Neural progenitor cell (in vitro differentiated cells): ENCODE measurements around the gene ECEL1. TPM values are rescaled to one million over a fixed set of nuclear protein-coding genes. Genes with fewer than 3 reads are reported as not detected.

ENCODE experiments used
- DNase-seq: peaks from one replicate; pipeline ENCODE4 v3.0.0-alpha.2; 2016; ENCODE audit warnings: low spot score
- H2AFZ ChIP-seq: fragments of 200-600 bp; sonication (generic); replicated peaks from 2 replicates; pipeline ENCODE4 v1.6.1; 2016; ENCODE audit warnings: antibody characterized with exemption
- H3F3A ChIP-seq: fragments of 200-600 bp; sonication (generic); 2 replicates; pipeline ENCODE4 v1.6.1; 2016; ENCODE audit warnings: antibody characterized with exemption, low read depth
- H3K27ac ChIP-seq: fragments of 200-600 bp; sonication (generic); 2 replicates; pipeline ENCODE4 v1.5.1; 2016; ENCODE audit warnings: mild to moderate bottlenecking
- H3K27me3 ChIP-seq: fragments of 200-600 bp; sonication (generic); 2 replicates; pipeline ENCODE4 v1.6.1; 2016; ENCODE audit warnings: mild to moderate bottlenecking, moderate library complexity
- H3K36me3 ChIP-seq: fragments of 200-600 bp; sonication (generic); 2 replicates; pipeline ENCODE4 v1.5.1; 2016
- H3K4me1 ChIP-seq: fragments of 200-600 bp; sonication (generic); 2 replicates; pipeline ENCODE4 v1.6.1; 2016; ENCODE audit warnings: mixed run types
- H3K4me2 ChIP-seq: fragments of 200-600 bp; sonication (generic); 2 replicates; pipeline ENCODE4 v1.6.1; 2016
- H3K4me3 ChIP-seq: fragments of 200-600 bp; sonication (generic); 2 replicates; pipeline ENCODE4 v1.5.1; 2016
- H3K79me2 ChIP-seq: fragments of 200-600 bp; sonication (generic); 2 replicates; pipeline ENCODE4 v1.6.1; 2016; ENCODE audit warnings: low read depth
- H3K9ac ChIP-seq: fragments of 200-600 bp; sonication (generic); 2 replicates; pipeline ENCODE4 v1.6.1; 2016
- H3K9me3 ChIP-seq: fragments of 200-600 bp; sonication (generic); 2 replicates; pipeline ENCODE4 v1.5.1; 2016; ENCODE audit warnings: low read depth
- H4K20me1 ChIP-seq: fragments of 200-600 bp; sonication (generic); 2 replicates; pipeline ENCODE4 v1.6.1; 2016; ENCODE audit warnings: low read depth
- H3K27ac Mint-ChIP-seq: 3 replicates; pipeline ENCODE4 v1.8.0; 2021; ENCODE audit warnings: mixed read lengths
- H3K27me3 Mint-ChIP-seq: 2 replicates; pipeline ENCODE4 v1.8.0; 2022; ENCODE audit warnings: low read depth, mild to moderate bottlenecking, inconsistent platforms, moderate library complexity, mixed read lengths; ENCODE audit not compliant: insufficient read depth
- H3K36me3 Mint-ChIP-seq: 3 replicates; pipeline ENCODE4 v1.8.0; 2021; ENCODE audit warnings: mixed read lengths
- H3K4me1 Mint-ChIP-seq: 3 replicates; pipeline ENCODE4 v1.8.0; 2021; ENCODE audit warnings: mixed read lengths
- H3K4me3 Mint-ChIP-seq: 3 replicates; pipeline ENCODE4 v1.8.0; 2021; ENCODE audit warnings: mild to moderate bottlenecking, moderate library complexity, mixed read lengths
- H3K9me3 Mint-ChIP-seq: 3 replicates; pipeline ENCODE4 v1.8.0; 2020; ENCODE audit warnings: mixed read lengths
- CTCF ChIP-seq: fragments of 200-600 bp; sonication (generic); IDR thresholded peaks from 2 replicates; pipeline ENCODE4 v1.5.1; 2017; ENCODE audit warnings: antibody characterized with exemption, mild to moderate bottlenecking
- EZH2 ChIP-seq: fragments of 200-600 bp; sonication (generic); IDR thresholded peaks from 2 replicates; pipeline ENCODE4 v1.6.1; 2017; ENCODE audit warnings: antibody characterized with exemption, mild to moderate bottlenecking, moderate library complexity
- EZH2phosphoT487 ChIP-seq: fragments of 200-600 bp; sonication (generic); IDR thresholded peaks from 2 replicates; pipeline ENCODE4 v1.6.1; 2017; ENCODE audit warnings: antibody characterized with exemption
- total RNA-seq: library from RNA; depleted of rRNA; stranded (reverse); fragments of >200 nt; gene quantifications from 2 replicates; pipeline ENCODE4 v1.2.3, GENCODE V29; 2015; ENCODE audit warnings: low replicate concordance

ECEL1 gene
- total RNA-seq, 1 donor from 2014 or later: 0.84 TPM

GRCh38 chr2:232491139-232491780, 3.6 kb upstream of the ECEL1 start:
- H2AFZ ChIP-seq: no peak overlapping the region
- Mint-ChIP-seq H3K4me1 (peaks cover 13% of the 10 kb centered on the region), H3K4me3 (peak overlapping the region; percentile 19), H3K36me3 (no peaks in the 10 kb centered on the region), H3K9me3 (no peaks in the 10 kb centered on the region), H3K27me3 (peaks cover 31% of the 10 kb centered on the region), H3K27ac (no peak overlapping the region)
- TF ChIP-seq EZH2 (no peak), EZH2phosphoT487 (no peak), CTCF (no peak)
- no peak overlapping the region for H3K4me2 ChIP-seq
- H3K36me3 ChIP-seq: no peaks in the 10 kb centered on the region
- no peak for DNase-seq
- peaks cover 37% of the 10 kb centered on the region for H3K4me1 ChIP-seq
- H3K79me2 ChIP-seq: no peaks in the 10 kb centered on the region
- peaks cover 18% of the 10 kb centered on the region for H3F3A ChIP-seq
- H3K27ac ChIP-seq: no peak overlapping the region
- no peaks in the 10 kb centered on the region for H3K9me3 ChIP-seq
- H3K4me3 ChIP-seq: no peak overlapping the region
- peaks cover 43% of the 10 kb centered on the region for H3K27me3 ChIP-seq
- no peak overlapping the region for H3K9ac ChIP-seq
- H4K20me1 ChIP-seq: peaks cover 27% of the 10 kb centered on the region

- DNase-seq: no peak
- no peaks in the 10 kb centered on the region for H3K36me3 Mint-ChIP-seq
These were observed 2.8 kb upstream of the ECEL1 start for GRCh38 chr2:232490221-232491138.

GRCh38 chr2:232489516-232490220, 2.0 kb upstream of the ECEL1 start:
- no peak overlapping the region for H3K4me2 ChIP-seq
- Mint-ChIP-seq H3K4me3 (no peak overlapping the region), H3K9me3 (peaks cover 2% of the 10 kb centered on the region), H3K27me3 (peaks cover 42% of the 10 kb centered on the region), H3K27ac (no peak overlapping the region), H3K4me1 (peaks cover 16% of the 10 kb centered on the region), H3K36me3 (no peaks in the 10 kb centered on the region)
- peaks cover 18% of the 10 kb centered on the region for H3F3A ChIP-seq
- H3K27me3 ChIP-seq: peaks cover 59% of the 10 kb centered on the region
- peaks cover 43% of the 10 kb centered on the region for H4K20me1 ChIP-seq
- H3K36me3 ChIP-seq: no peaks in the 10 kb centered on the region
- H3K79me2 ChIP-seq: no peaks in the 10 kb centered on the region
- H3K4me3 ChIP-seq: no peak overlapping the region
- H3K4me1 ChIP-seq: peaks cover 45% of the 10 kb centered on the region
- no peak overlapping the region for H2AFZ ChIP-seq
- no peak for DNase-seq
- no peak overlapping the region for H3K27ac ChIP-seq
- H3K9me3 ChIP-seq: no peaks in the 10 kb centered on the region
- H3K9ac ChIP-seq: no peak overlapping the region
- TF ChIP-seq CTCF (no peak), EZH2 (no peak)

More at GRCh38 chr2:232490221-232491138, 2.8 kb upstream of the ECEL1 start:
- H3K9me3 Mint-ChIP-seq: no peaks in the 10 kb centered on the region
- H3K27me3 ChIP-seq: peaks cover 51% of the 10 kb centered on the region
- H3K4me1 Mint-ChIP-seq: peaks cover 13% of the 10 kb centered on the region
- H3K9ac ChIP-seq: no peak overlapping the region
- H3K4me2 ChIP-seq: no peak overlapping the region
- TF ChIP-seq EZH2phosphoT487: no peak
- no peak for TF ChIP-seq EZH2
- TF ChIP-seq CTCF: no peak
- H3K27me3 Mint-ChIP-seq: peaks cover 35% of the 10 kb centered on the region
- H3K79me2 ChIP-seq: no peaks in the 10 kb centered on the region
- H3K4me3 Mint-ChIP-seq: no peak overlapping the region
- no peak overlapping the region for H3K27ac Mint-ChIP-seq
- H3F3A ChIP-seq: peaks cover 18% of the 10 kb centered on the region
- H3K36me3 ChIP-seq: no peaks in the 10 kb centered on the region
- no peak overlapping the region for H3K27ac ChIP-seq
- peaks cover 35% of the 10 kb centered on the region for H4K20me1 ChIP-seq
- no peak overlapping the region for H2AFZ ChIP-seq
- no peak overlapping the region for H3K4me3 ChIP-seq
- H3K9me3 ChIP-seq: no peaks in the 10 kb centered on the region
- H3K4me1 ChIP-seq: peaks cover 42% of the 10 kb centered on the region
